ENCODE measurements around the gene TBP. TPM values are rescaled to one million over a fixed set of nuclear protein-coding genes. Genes with fewer than 3 reads are reported as not detected.

Gene TBP
- total and polyA plus RNA-seq, 2 of the 13 experiments (the other 11 are each of a cell fraction or from before 2014, with no cell fraction given): 21.7 to 28.1 TPM

GRCh38 chr6:170554013-170554795 is at the start of gene TBP (continued):
- no peak for TF ChIP-seq SYNCRIP (IDR thresholded peaks at IDR 0.05; ENCODE audit: insufficient read depth, low read depth, low read length)
- TF ChIP-seq, protein P1, sequence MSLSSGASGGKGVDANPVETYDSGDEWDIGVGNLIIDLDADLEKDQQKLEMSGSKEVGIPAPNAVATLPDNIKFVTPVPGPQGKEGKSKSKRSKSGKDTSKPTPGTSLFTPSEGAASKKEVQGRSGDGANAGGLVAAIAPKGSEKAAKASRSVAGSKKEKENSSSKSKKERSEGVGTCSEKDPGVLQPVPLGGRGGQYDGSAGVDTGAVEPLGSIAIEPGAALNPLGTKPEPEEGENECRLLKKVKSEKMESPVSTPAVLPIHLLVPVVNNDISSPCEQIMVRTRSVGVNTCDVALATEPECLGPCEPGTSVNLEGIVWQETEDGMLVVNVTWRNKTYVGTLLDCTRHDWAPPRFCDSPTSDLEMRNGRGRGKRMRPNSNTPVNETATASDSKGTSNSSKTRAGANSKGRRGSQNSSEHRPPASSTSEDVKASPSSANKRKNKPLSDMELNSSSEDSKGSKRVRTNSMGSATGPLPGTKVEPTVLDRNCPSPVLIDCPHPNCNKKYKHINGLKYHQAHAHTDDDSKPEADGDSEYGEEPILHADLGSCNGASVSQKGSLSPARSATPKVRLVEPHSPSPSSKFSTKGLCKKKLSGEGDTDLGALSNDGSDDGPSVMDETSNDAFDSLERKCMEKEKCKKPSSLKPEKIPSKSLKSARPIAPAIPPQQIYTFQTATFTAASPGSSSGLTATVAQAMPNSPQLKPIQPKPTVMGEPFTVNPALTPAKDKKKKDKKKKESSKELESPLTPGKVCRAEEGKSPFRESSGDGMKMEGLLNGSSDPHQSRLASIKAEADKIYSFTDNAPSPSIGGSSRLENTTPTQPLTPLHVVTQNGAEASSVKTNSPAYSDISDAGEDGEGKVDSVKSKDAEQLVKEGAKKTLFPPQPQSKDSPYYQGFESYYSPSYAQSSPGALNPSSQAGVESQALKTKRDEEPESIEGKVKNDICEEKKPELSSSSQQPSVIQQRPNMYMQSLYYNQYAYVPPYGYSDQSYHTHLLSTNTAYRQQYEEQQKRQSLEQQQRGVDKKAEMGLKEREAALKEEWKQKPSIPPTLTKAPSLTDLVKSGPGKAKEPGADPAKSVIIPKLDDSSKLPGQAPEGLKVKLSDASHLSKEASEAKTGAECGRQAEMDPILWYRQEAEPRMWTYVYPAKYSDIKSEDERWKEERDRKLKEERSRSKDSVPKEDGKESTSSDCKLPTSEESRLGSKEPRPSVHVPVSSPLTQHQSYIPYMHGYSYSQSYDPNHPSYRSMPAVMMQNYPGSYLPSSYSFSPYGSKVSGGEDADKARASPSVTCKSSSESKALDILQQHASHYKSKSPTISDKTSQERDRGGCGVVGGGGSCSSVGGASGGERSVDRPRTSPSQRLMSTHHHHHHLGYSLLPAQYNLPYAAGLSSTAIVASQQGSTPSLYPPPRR (CRISPR knock-in tag; IDR thresholded peaks at IDR 0.05; ENCODE audit: borderline replicate concordance): peak; percentile 38; the same call in 1 of the 2 replicates
- peak; percentile 56 for TF ChIP-seq SKI (IDR thresholded peaks at IDR 0.05; ENCODE audit: partially characterized antibody)
- TF ChIP-seq ZZZ3 (CRISPR knock-in tag; IDR thresholded peaks at IDR 0.05; ENCODE audit: borderline replicate concordance): peak; percentile 98; the same call in 1 of the 2 replicates
- TF ChIP-seq IRF2 (CRISPR knock-in tag; IDR thresholded peaks at IDR 0.05): peak; percentile 99
- no peak for TF ChIP-seq RARG (CRISPR knock-in tag; IDR thresholded peaks at IDR 0.05; ENCODE audit: low read depth)
- TF ChIP-seq EEA1 (CRISPR knock-in tag; IDR thresholded peaks at IDR 0.05; ENCODE audit: borderline replicate concordance): peak; percentile 76; the same call in 1 of the 2 replicates
- TF ChIP-seq YY1 (IDR thresholded peaks at IDR 0.05; ENCODE audit: insufficient read depth, insufficient replicate concordance, low read depth, low read length): peak; percentile 92
- TF ChIP-seq ZNF746 (CRISPR knock-in tag; IDR thresholded peaks at IDR 0.05): no peak
- TF ChIP-seq GTF3A (CRISPR knock-in tag; conservative IDR thresholded peaks at IDR 0.05): no peak
- no peak for TF ChIP-seq RCOR2 (CRISPR knock-in tag; IDR thresholded peaks at IDR 0.05)
- no peak for TF ChIP-seq ZNF432 (CRISPR knock-in tag; IDR thresholded peaks at IDR 0.05; ENCODE audit: borderline replicate concordance)
- TF ChIP-seq TGIF2 (CRISPR knock-in tag; IDR thresholded peaks at IDR 0.05): no peak
- peak; percentile 59; the same call in 1 of the 2 replicates for TF ChIP-seq ARNTL (CRISPR knock-in tag; IDR thresholded peaks at IDR 0.05)
- no peak for TF ChIP-seq KDM6A (CRISPR knock-in tag; IDR thresholded peaks at IDR 0.05; ENCODE audit: low read depth)
- peak; percentile 63 for TF ChIP-seq AGO1 (IDR thresholded peaks at IDR 0.05; ENCODE audit: low read depth, low read length, poor library complexity, severe bottlenecking)
- TF ChIP-seq DDIT3 (CRISPR knock-in tag; IDR thresholded peaks at IDR 0.05): no peak
- TF ChIP-seq, protein P2, sequence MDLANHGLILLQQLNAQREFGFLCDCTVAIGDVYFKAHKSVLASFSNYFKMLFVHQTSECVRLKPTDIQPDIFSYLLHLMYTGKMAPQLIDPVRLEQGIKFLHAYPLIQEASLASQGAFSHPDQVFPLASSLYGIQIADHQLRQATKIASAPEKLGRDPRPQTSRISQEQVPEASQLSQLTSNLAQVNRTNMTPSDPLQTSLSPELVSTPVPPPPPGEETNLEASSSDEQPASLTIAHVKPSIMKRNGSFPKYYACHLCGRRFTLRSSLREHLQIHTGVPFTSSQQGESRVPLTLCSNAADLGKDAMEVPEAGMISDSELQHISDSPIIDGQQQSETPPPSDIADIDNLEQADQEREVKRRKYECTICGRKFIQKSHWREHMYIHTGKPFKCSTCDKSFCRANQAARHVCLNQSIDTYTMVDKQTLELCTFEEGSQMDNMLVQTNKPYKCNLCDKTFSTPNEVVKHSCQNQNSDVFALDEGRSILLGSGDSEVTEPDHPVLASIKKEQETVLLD (CRISPR knock-in tag; IDR thresholded peaks at IDR 0.05; ENCODE audit: low read depth): peak; percentile 50; the same call in 1 of the 2 replicates
- no peak for TF ChIP-seq SNAI1 (CRISPR knock-in tag; IDR thresholded peaks at IDR 0.05; ENCODE audit: borderline replicate concordance)
- TF ChIP-seq SP2 (CRISPR knock-in tag; IDR thresholded peaks at IDR 0.05): peak; percentile 91
- peak; percentile 86 to 90 for TF ChIP-seq HMGXB4 (CRISPR knock-in tag; IDR thresholded peaks at IDR 0.05; ENCODE audit: borderline replicate concordance in 1 of 2, low read depth in 1 of 2)

Data from HepG2 (cell line).